ENCODE data around the gene OR6C2.
"Not testable (repeated sequence)": the region's sequence is repeated elsewhere in the genome, so short reads cannot be mapped to it uniquely, and the experiment has no call there.

The OR6C2 gene

DNA sequence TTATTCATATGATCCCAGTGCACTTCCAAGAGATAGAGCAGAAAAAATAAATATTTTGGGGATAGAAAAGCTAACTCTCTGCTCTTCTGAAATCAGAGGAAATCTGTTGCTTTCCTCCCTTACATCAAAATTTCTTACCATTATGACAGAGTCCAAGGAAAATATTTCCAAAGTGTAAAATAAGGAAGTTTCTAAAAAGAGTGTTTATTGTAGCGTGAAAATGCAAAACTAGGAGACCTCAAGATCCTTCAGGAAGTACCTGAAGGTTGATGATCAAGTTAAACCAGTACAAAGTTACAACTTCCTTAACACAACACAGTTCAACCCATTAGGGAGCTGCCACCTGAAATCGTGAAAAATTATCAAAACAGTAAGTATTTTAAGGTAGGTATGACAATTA, at the start of gene OR6C2:
OR6C2 (plus strand) TSS at position 301 of the 400 bp plus-strand sequence. CDS start 8,138 bp downstream, outside the sequence.
- DNase-seq (ENCODE audit: low spot score): no peak

- DNase-seq (ENCODE audit: low spot score): no peak
Measured at GRCh38 chr12:55396326-55396725, 47.5 kb upstream of the OR6C2 start.

DNA sequence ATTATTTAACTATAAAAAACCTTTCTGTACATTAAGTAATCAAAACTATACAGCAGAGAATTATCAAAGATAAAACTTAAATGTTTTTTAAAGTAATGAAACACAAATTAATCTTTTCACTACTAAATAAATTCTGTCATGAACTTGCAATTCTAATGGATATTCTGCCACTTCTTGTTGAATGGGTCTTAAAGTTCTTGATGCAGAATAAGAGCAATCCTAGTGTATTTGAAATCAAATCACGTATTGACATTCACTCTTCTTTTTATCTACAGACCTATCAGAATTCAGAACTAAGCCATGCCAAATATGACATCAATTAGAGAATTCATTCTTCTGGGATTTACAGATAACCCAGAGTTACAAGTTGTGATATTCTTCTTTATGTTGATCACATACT, 43.6 kb upstream of the OR6C2 start, which contains the start of gene OR6C65:
OR6C65 (plus strand) TSS at position 301 of the 400 bp plus-strand sequence; CDS start at position 301, 0 bp downstream.
- no peak for DNase-seq (ENCODE audit: low spot score)

GRCh38 chr12:55407866-55408265, 36.0 kb upstream of the OR6C2 start:
- no peak for DNase-seq (ENCODE audit: low spot score)

GRCh38 chr12:55409133-55409532, 34.7 kb upstream of the OR6C2 start:
- not testable (repeated sequence) for DNase-seq (ENCODE audit: low spot score)

- DNase-seq (ENCODE audit: low spot score): not testable (repeated sequence)
Measured at GRCh38 chr12:55412138-55412537, 31.7 kb upstream of the OR6C2 start.

DNA sequence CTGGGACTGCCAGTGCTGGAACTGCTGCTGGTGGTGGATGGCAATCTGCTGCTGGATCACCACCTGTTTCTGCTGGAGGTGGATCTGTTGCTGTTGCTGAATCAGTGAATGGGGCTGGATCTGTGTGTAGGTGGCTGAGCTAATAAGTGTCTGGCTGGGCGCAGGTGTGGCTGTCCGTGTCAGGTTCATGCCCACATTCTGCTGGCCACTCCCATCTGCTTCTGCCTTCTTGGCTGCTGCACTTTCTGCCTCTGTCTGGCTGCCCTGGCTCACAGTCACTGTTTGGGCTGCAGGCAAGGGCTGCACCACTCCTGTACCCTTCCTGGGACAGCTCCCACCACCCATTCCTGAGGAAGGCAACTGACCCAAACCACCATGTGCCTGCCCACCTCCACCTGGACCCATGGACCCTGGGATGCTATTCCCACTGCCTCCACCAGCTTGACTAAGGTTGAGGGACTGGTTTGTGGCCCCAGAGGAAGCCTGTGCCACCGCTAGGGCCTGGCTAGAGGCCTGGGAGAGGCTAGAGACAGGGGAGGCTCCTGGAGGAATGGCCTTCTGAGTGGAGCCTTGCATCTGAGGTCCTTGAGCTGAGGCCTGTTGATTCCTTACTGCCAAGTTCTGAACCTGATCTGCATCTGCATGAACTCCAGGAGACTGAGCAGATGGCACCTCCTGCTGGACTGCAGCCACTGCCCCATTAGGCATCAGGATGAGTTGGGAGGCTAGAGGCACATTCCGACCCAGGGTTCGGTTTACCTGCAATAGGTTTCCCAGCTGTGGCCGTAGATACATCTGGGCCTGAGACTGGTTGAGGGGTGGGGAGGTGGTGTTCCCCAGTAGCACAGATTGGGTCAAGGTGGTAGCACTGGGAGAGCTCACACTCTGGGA, 30.1 kb upstream of the OR6C2 start:
- not testable (repeated sequence) for DNase-seq (ENCODE audit: low spot score)

GRCh38 chr12:55414396-55414823, 29.5 kb upstream of the OR6C2 start:
- DNase-seq (ENCODE audit: low spot score): not testable (repeated sequence)

DNA sequence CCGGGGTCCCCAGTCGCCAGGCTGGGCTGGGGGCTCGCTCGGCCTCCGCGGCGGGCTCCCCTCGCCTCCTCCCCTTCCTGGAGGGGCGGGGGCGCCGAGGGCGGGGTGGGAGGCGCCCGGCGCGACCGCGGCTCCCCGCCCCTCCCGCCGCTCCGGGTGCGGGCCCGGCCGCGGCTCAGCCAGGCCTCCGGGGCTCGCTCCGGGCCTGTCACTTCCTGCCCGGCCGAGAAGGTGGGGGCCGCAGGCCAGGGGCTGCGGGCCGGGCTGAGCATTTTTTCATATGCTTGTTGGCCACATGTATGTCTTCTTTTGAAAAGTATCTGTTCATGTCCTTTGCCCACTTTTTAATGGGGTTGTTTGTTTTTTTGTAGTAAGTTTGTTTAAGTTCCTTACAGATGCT, 29.0 kb upstream of the OR6C2 start:
- DNase-seq (ENCODE audit: low spot score): not testable (repeated sequence)

GRCh38 chr12:55416961-55417360, 26.9 kb upstream of the OR6C2 start:
- no peak for DNase-seq (ENCODE audit: low spot score)

- DNase-seq (ENCODE audit: low spot score): no peak
Measured at GRCh38 chr12:55420307-55420962, 23.4 kb upstream of the OR6C2 start.

- DNase-seq (ENCODE audit: low spot score): no peak
Measured at GRCh38 chr12:55425954-55426353, 17.9 kb upstream of the OR6C2 start, which contains the start of gene OR6C76. OR6C76 (plus strand) TSS chr12:55426254; CDS start chr12:55426254, 0 bp downstream.

GRCh38 chr12:55428331-55429243, 15.3 kb upstream of the OR6C2 start:
- DNase-seq (ENCODE audit: low spot score): no peak

- DNase-seq (ENCODE audit: low spot score): not testable (repeated sequence)
Measured at GRCh38 chr12:55441233-55441632, 2.6 kb upstream of the OR6C2 start.

GRCh38 chr12:55445357-55445756, 1.5 kb downstream of the OR6C2 start:
- DNase-seq (ENCODE audit: low spot score): no peak

GRCh38 chr12:55446326-55446725, 2.5 kb downstream of the OR6C2 start:
- peak; percentile 30 for DNase-seq (ENCODE audit: low spot score)

DNA sequence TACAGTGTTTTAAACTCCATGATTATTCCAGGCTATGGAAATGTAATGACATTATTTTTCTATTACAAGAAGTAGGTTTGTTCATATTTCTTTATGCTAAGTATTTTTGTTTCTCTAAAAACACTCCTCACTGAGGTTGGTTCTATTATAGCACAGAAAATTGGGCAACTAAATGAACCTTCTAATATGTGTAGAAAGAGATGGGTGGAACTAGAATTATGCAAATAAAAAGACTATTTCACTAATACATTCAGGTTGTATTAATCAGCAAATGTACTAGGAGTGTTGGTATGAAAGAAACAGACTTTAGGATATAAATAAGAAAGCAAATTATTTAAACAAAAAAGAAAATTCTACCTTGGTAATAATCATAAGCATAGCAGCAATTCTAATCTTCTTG, 4.9 kb downstream of the OR6C2 start:
- DNase-seq (ENCODE audit: low spot score): no peak

- not testable (repeated sequence) for DNase-seq (ENCODE audit: low spot score)
Measured at GRCh38 chr12:55464926-55465325, 21.1 kb downstream of the OR6C2 start.

DNA sequence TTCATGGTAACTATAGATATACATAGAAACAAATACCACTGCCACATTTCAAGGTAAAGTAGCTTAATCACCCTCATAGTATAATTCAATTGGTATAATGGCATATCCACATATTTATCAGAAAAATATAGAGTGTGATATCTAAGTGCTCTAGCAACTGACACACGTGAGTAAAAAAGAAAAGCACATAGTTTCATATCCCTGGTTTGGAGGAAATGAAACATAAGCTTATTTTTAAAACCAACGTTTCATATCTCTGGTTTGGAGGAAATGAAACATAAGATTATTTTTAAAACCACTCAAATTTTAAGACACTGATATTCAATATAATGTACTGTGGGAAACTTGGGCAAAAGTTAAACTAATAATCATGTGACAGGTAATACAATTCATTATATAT, 24.0 kb downstream of the OR6C2 start:
- no peak for DNase-seq (ENCODE audit: low spot score)

- no peak for DNase-seq (ENCODE audit: low spot score)
Measured at GRCh38 chr12:55469291-55469690, 25.4 kb downstream of the OR6C2 start.

- no peak for DNase-seq (ENCODE audit: low spot score)
Measured at GRCh38 chr12:55470088-55470829, 26.4 kb downstream of the OR6C2 start, which contains the start of gene OR6C70. OR6C70 (minus strand) TSS chr12:55470138; CDS start chr12:55470138, 0 bp downstream.
